Spleen (tissue), 7 donors: ENCODE data around the gene ZNF496.
"Not testable (repeated sequence)": the region's sequence is repeated elsewhere in the genome, so short reads cannot be mapped to it uniquely, and the experiment has no call there.

ENCODE experiments used
- POLR2A ChIP-seq, 3 donors: fragments of 450-650 bp; IDR thresholded peaks; one replicate each; pipeline ENCODE4 v1.5.1; 2017; ENCODE audit warnings: antibody characterized with exemption in 3 of 3, mild to moderate bottlenecking in 1 of 3
- TF ChIP-seq, protein P1 (sequence below), 11 experiments: fragments of 200-600 bp in 7 of 11; fragments of 450-650 bp in 4 of 11; sonication (generic) in 4 of 11; IDR thresholded peaks in 8 of 11; conservative IDR thresholded peaks in 3 of 11; 1 replicate in 7 of 11; 2 replicates in 4 of 11; pipeline versions ENCODE4 v1.4.0 to v1.8.0; 2016 to 2021; ENCODE audit warnings: antibody characterized with exemption in 11 of 11, inconsistent platforms in 4 of 11, mild to moderate bottlenecking in 1 of 11
- donor health status: DM: no; HTN: no; CAD: no; lungs with moderate emphysema.
- donor health status: DM: no; HTN: no; CAD: no.
- donor health status: DM: no; HTN: no; CAD: no.

GRCh38 chr1:247255772-247256171, 75.9 kb downstream of the ZNF496 start, which contains the start of gene VN1R5:
- TF ChIP-seq, protein P1, sequence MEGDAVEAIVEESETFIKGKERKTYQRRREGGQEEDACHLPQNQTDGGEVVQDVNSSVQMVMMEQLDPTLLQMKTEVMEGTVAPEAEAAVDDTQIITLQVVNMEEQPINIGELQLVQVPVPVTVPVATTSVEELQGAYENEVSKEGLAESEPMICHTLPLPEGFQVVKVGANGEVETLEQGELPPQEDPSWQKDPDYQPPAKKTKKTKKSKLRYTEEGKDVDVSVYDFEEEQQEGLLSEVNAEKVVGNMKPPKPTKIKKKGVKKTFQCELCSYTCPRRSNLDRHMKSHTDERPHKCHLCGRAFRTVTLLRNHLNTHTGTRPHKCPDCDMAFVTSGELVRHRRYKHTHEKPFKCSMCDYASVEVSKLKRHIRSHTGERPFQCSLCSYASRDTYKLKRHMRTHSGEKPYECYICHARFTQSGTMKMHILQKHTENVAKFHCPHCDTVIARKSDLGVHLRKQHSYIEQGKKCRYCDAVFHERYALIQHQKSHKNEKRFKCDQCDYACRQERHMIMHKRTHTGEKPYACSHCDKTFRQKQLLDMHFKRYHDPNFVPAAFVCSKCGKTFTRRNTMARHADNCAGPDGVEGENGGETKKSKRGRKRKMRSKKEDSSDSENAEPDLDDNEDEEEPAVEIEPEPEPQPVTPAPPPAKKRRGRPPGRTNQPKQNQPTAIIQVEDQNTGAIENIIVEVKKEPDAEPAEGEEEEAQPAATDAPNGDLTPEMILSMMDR (IDR thresholded peaks at IDR 0.05 in 8 of 11, conservative IDR thresholded peaks at IDR 0.05 in 3 of 11): not testable (repeated sequence)
- TF ChIP-seq POLR2A (IDR thresholded peaks at IDR 0.05): not testable (repeated sequence)
